GM12878 (cell line): ENCODE data around the gene NOP53. TPM values are rescaled to one million over a fixed set of nuclear protein-coding genes. Genes with fewer than 3 reads are reported as not detected.

ENCODE experiments used
- ATF7 ChIP-seq: fragments of 450-650 bp; IDR thresholded peaks from 2 replicates; pipeline ENCODE4 v1.6.1; 2016; ENCODE audit warnings: low read depth, mild to moderate bottlenecking
- CBX3 ChIP-seq: fragments of 200-600 bp; sonication (generic); IDR thresholded peaks from 2 replicates; pipeline ENCODE4 v1.6.1; 2016; ENCODE audit warnings: low read depth, borderline replicate concordance
- CEBPB ChIP-seq, 2 experiments: fragments of 150-350 bp in 1 of 2; IDR thresholded peaks; 2 replicates each; pipeline ENCODE4 v1.6.1; 2012 to 2014; ENCODE audit warnings: low read depth in 2 of 2, low read length in 2 of 2, borderline replicate concordance in 1 of 2, inconsistent platforms in 1 of 2
- EP300 ChIP-seq, 2 experiments: fragments of 150-350 bp in 1 of 2; IDR thresholded peaks; 2 replicates each; pipeline ENCODE4 v1.6.1; 2011 to 2012; ENCODE audit warnings: low read depth in 2 of 2, low read length in 2 of 2, borderline replicate concordance in 1 of 2, improper control_type of control experiment in 1 of 2, inconsistent platforms in 1 of 2; ENCODE audit not compliant: control insufficient read depth in 1 of 2
- IKZF2 ChIP-seq, 2 experiments: fragments of 450-650 bp; IDR thresholded peaks; 2 replicates each; pipeline ENCODE4 v1.6.1; 2017; ENCODE audit warnings: mild to moderate bottlenecking in 2 of 2, moderate library complexity in 2 of 2
- NR2F1 ChIP-seq: fragments of 450-650 bp; conservative IDR thresholded peaks from 2 replicates; pipeline ENCODE4 v1.6.1; 2017; ENCODE audit warnings: mild to moderate bottlenecking
- RB1 ChIP-seq: fragments of 450-650 bp; formaldehyde crosslinking; IDR thresholded peaks from 2 replicates; pipeline ENCODE4 v1.6.1; 2017; ENCODE audit warnings: mild to moderate bottlenecking, borderline replicate concordance
- YBX1 ChIP-seq: fragments of 450-650 bp; IDR thresholded peaks from 2 replicates; pipeline ENCODE4 v1.6.1; 2016; ENCODE audit warnings: antibody characterized with exemption
- ZNF592 ChIP-seq: fragments of 450-650 bp; IDR thresholded peaks from 2 replicates; pipeline ENCODE4 v1.6.1; 2017; ENCODE audit warnings: mild to moderate bottlenecking, moderate library complexity
- polyA plus RNA-seq, 11 experiments: library from polyadenylated mRNA; depleted of rRNA in 4 of 11; unstranded in 6 of 11; stranded (reverse) in 5 of 11; fragments of >200 nt; fragmentation: Nextera tagmentation in 4 of 11; fragmentation: Illumina TruSeq in 1 of 11; extraction: Ambion mirVana in 4 of 11; extraction: Trizol in 1 of 11; gene quantifications; 1 replicate in 1 of 11; 2 replicates in 10 of 11; pipeline versions ENCODE4 v1.2.1 to v1.2.3, GENCODE V29; 2011 to 2016; ENCODE audit warnings: inconsistent platforms in 2 of 11, missing spikeins in 2 of 11, low read depth in 1 of 11
- total RNA-seq, 4 experiments: library from RNA; depleted of rRNA in 3 of 4; stranded (reverse); fragments of >200 nt in 3 of 4; fragmentation: Illumina TruSeq in 1 of 4; extraction: Trizol in 1 of 4; gene quantifications; 2 replicates each; pipeline versions ENCODE4 v1.2.1 to v1.2.3, GENCODE V29; 2013 to 2021
- TF ChIP-seq, protein P1 (sequence below): IDR thresholded peaks from 2 replicates; pipeline ENCODE4 v1.6.1; 2012; ENCODE audit warnings: low read depth, low read length, improper control_type of control experiment
- TF ChIP-seq, protein P2 (sequence below): fragments of 450-650 bp; IDR thresholded peaks from 2 replicates; pipeline ENCODE4 v1.6.1; 2017; ENCODE audit warnings: low read depth, mild to moderate bottlenecking, moderate library complexity
- TF ChIP-seq, protein P3 (sequence below): fragments of 450-650 bp; IDR thresholded peaks from 2 replicates; pipeline ENCODE4 v1.6.1; 2017; ENCODE audit warnings: mild to moderate bottlenecking, low read depth, inconsistent platforms; ENCODE audit not compliant: poor library complexity, severe bottlenecking
- TF ChIP-seq, protein P4 (sequence below): IDR thresholded peaks from 2 replicates; pipeline ENCODE4 v1.6.1; 2012; ENCODE audit warnings: low read length, inconsistent platforms

NOP53 gene
- total and polyA plus RNA-seq, 10 of the 15 experiments (the other 5 are each of a cell fraction or from before 2014, with no cell fraction given): 6.0 to 386 (median 167) TPM

GRCh38 chr19:47778049-47778953, 33.0 kb downstream of the NOP53 start, which contains the start of gene SELENOW (continued):
- TF ChIP-seq IKZF2 (IDR thresholded peaks at IDR 0.05) (peak; percentile 14 to 31; a peak in 1 of 4 replicates), EP300 (IDR thresholded peaks at IDR 0.05; ENCODE audit: borderline replicate concordance in 1 of 2, control insufficient read depth in 1 of 2, low read depth in 2 of 2, low read length in 2 of 2) (no peak), CBX3 (no peak), ZNF592 (no peak), NR2F1 (peak; percentile 62; the same call in 1 of the 2 replicates), ATF7 (peak; percentile 100), RB1 (peak; percentile 94; the same call in 1 of the 2 replicates), CEBPB (IDR thresholded peaks at IDR 0.05; ENCODE audit: borderline replicate concordance in 1 of 2, low read depth in 2 of 2, low read length in 2 of 2) (no peak), YBX1 (no peak)
- TF ChIP-seq, protein P1, sequence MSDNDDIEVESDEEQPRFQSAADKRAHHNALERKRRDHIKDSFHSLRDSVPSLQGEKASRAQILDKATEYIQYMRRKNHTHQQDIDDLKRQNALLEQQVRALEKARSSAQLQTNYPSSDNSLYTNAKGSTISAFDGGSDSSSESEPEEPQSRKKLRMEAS: peak; percentile 10
- TF ChIP-seq, protein P2, sequence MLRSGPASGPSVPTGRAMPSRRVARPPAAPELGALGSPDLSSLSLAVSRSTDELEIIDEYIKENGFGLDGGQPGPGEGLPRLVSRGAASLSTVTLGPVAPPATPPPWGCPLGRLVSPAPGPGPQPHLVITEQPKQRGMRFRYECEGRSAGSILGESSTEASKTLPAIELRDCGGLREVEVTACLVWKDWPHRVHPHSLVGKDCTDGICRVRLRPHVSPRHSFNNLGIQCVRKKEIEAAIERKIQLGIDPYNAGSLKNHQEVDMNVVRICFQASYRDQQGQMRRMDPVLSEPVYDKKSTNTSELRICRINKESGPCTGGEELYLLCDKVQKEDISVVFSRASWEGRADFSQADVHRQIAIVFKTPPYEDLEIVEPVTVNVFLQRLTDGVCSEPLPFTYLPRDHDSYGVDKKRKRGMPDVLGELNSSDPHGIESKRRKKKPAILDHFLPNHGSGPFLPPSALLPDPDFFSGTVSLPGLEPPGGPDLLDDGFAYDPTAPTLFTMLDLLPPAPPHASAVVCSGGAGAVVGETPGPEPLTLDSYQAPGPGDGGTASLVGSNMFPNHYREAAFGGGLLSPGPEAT: peak; percentile 91
- TF ChIP-seq, protein P3, sequence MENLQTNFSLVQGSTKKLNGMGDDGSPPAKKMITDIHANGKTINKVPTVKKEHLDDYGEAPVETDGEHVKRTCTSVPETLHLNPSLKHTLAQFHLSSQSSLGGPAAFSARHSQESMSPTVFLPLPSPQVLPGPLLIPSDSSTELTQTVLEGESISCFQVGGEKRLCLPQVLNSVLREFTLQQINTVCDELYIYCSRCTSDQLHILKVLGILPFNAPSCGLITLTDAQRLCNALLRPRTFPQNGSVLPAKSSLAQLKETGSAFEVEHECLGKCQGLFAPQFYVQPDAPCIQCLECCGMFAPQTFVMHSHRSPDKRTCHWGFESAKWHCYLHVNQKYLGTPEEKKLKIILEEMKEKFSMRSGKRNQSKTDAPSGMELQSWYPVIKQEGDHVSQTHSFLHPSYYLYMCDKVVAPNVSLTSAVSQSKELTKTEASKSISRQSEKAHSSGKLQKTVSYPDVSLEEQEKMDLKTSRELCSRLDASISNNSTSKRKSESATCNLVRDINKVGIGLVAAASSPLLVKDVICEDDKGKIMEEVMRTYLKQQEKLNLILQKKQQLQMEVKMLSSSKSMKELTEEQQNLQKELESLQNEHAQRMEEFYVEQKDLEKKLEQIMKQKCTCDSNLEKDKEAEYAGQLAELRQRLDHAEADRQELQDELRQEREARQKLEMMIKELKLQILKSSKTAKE: peak; percentile 91
- TF ChIP-seq, protein P4, sequence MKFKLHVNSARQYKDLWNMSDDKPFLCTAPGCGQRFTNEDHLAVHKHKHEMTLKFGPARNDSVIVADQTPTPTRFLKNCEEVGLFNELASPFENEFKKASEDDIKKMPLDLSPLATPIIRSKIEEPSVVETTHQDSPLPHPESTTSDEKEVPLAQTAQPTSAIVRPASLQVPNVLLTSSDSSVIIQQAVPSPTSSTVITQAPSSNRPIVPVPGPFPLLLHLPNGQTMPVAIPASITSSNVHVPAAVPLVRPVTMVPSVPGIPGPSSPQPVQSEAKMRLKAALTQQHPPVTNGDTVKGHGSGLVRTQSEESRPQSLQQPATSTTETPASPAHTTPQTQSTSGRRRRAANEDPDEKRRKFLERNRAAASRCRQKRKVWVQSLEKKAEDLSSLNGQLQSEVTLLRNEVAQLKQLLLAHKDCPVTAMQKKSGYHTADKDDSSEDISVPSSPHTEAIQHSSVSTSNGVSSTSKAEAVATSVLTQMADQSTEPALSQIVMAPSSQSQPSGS: no peak
